ENCODE data around the gene CADPS2.

GRCh38 chr7:122750389-122750788 is 135.9 kb downstream of the CADPS2 start:
- no peak for TF ChIP-seq EZH2 (IDR thresholded peaks at IDR 0.05; ENCODE audit: low read length)
- TF ChIP-seq, protein P1, sequence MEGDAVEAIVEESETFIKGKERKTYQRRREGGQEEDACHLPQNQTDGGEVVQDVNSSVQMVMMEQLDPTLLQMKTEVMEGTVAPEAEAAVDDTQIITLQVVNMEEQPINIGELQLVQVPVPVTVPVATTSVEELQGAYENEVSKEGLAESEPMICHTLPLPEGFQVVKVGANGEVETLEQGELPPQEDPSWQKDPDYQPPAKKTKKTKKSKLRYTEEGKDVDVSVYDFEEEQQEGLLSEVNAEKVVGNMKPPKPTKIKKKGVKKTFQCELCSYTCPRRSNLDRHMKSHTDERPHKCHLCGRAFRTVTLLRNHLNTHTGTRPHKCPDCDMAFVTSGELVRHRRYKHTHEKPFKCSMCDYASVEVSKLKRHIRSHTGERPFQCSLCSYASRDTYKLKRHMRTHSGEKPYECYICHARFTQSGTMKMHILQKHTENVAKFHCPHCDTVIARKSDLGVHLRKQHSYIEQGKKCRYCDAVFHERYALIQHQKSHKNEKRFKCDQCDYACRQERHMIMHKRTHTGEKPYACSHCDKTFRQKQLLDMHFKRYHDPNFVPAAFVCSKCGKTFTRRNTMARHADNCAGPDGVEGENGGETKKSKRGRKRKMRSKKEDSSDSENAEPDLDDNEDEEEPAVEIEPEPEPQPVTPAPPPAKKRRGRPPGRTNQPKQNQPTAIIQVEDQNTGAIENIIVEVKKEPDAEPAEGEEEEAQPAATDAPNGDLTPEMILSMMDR (optimal IDR thresholded peaks at IDR 0.05 in 1 of 3, IDR thresholded peaks at IDR 0.05 in 1 of 3, conservative IDR thresholded peaks at IDR 0.05 in 1 of 3; ENCODE audit: extremely low read depth in 1 of 3, insufficient read depth in 2 of 3, low read length in 3 of 3), result no peak

Measured in keratinocyte (primary cell).